ENCODE measurements around the gene GAS7.

DNA sequence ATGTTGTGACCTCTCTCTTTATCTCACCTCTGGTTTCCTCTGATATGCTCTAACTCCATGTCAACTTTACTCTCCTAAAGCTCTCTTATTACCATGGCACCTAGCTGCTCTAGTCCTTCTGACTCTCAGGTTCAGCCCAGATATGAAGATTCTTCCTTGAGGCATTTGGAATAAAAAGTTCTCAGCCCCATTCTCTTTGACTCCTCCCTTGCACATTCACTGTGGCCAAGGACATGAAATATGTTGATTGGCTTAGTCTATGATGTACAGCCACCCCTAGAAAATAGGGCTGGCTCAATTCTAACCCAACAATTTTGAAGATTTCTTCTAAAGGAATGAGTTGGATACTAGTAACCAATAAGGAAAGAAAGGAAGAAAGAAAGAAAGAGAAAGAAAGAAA lies 20.8 kb upstream of the GAS7 start:
- TF ChIP-seq, protein P1, sequence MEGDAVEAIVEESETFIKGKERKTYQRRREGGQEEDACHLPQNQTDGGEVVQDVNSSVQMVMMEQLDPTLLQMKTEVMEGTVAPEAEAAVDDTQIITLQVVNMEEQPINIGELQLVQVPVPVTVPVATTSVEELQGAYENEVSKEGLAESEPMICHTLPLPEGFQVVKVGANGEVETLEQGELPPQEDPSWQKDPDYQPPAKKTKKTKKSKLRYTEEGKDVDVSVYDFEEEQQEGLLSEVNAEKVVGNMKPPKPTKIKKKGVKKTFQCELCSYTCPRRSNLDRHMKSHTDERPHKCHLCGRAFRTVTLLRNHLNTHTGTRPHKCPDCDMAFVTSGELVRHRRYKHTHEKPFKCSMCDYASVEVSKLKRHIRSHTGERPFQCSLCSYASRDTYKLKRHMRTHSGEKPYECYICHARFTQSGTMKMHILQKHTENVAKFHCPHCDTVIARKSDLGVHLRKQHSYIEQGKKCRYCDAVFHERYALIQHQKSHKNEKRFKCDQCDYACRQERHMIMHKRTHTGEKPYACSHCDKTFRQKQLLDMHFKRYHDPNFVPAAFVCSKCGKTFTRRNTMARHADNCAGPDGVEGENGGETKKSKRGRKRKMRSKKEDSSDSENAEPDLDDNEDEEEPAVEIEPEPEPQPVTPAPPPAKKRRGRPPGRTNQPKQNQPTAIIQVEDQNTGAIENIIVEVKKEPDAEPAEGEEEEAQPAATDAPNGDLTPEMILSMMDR (IDR thresholded peaks at IDR 0.05): no peak
- TF ChIP-seq POLR2A (IDR thresholded peaks at IDR 0.05): no peak
